Right atrium auricular region (tissue), 2 donors: ENCODE results near the gene PLD3. TPM values are rescaled to one million over a fixed set of nuclear protein-coding genes. Genes with fewer than 3 reads are reported as not detected.

Experiments used
- DNase-seq: peaks from one replicate; pipeline ENCODE4 v3.0.0-alpha.2; 2019; ENCODE audit warnings: low spot score
- H3K27ac ChIP-seq, 2 donors: fragments of 200-600 bp; sonication (generic); 1 replicate in 1 of 2; 2 replicates in 1 of 2; pipeline ENCODE4 v1.5.1; 2016 to 2019
- H3K27me3 ChIP-seq, 2 donors: fragments of 200-600 bp; sonication (generic); one replicate each; pipeline versions ENCODE4 v1.5.1 to v1.6.0; 2017 to 2019
- H3K36me3 ChIP-seq: fragments of 200-600 bp; sonication (generic); one replicate; pipeline ENCODE4 v1.5.1; 2016
- H3K4me1 ChIP-seq, 2 donors: fragments of 200-600 bp; sonication (generic); one replicate each; pipeline versions ENCODE4 v1.5.1 to v1.6.0; 2017 to 2019
- H3K4me3 ChIP-seq, 2 donors: fragments of 200-600 bp; sonication (generic); 1 replicate in 1 of 2; 2 replicates in 1 of 2; pipeline ENCODE4 v1.5.1; 2017 to 2019; ENCODE audit warnings: mild to moderate bottlenecking in 1 of 2, moderate library complexity in 1 of 2
- H3K9me3 ChIP-seq, 2 donors: fragments of 200-600 bp; sonication (generic); one replicate each; pipeline ENCODE4 v1.5.1; 2019
- total RNA-seq, 2 donors: library from RNA; depleted of rRNA; stranded (reverse); fragments of >200 nt; gene quantifications; one replicate each; pipeline ENCODE4 v1.1.0, GENCODE V29; 2016
- TF ChIP-seq, protein P1 (sequence below), 2 donors: fragments of 200-600 bp; sonication (generic); IDR thresholded peaks; one replicate each; pipeline ENCODE4 v1.5.1; 2019; ENCODE audit warnings: antibody characterized with exemption in 2 of 2

The PLD3 gene
- total RNA-seq, 2 donors from 2014 or later, result 273 to 315 TPM

DNA sequence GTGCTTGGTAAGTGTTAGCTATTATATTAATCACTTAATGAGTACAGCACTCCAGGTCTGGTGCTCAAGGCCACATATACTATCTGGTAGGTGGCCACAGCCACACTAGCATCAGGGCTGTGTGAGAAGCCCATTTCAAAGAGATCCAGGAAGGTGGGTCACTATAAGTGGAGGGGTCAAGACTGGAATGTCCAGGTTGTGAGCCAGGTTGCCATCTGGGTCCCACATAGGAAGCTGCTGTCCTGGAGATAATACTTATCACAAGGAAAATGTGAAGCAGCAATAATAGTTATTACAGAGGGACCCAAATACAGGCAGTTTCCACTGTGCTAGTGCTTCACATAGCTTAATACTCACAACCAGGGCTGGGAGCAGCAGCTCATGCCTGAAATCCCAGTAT, 13.4 kb upstream of the PLD3 start:
- TF ChIP-seq, protein P1, sequence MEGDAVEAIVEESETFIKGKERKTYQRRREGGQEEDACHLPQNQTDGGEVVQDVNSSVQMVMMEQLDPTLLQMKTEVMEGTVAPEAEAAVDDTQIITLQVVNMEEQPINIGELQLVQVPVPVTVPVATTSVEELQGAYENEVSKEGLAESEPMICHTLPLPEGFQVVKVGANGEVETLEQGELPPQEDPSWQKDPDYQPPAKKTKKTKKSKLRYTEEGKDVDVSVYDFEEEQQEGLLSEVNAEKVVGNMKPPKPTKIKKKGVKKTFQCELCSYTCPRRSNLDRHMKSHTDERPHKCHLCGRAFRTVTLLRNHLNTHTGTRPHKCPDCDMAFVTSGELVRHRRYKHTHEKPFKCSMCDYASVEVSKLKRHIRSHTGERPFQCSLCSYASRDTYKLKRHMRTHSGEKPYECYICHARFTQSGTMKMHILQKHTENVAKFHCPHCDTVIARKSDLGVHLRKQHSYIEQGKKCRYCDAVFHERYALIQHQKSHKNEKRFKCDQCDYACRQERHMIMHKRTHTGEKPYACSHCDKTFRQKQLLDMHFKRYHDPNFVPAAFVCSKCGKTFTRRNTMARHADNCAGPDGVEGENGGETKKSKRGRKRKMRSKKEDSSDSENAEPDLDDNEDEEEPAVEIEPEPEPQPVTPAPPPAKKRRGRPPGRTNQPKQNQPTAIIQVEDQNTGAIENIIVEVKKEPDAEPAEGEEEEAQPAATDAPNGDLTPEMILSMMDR (IDR thresholded peaks at IDR 0.05), result no peak
- Histone ChIP-seq H3K9me3 (no peaks in the 10 kb centered on the region), H3K4me1 (peaks cover 0 to 5% of the 10 kb centered on the region in 2 donors), H3K36me3 (peaks cover 63% of the 10 kb centered on the region), H3K27ac (no peak overlapping the region), H3K4me3 (no peak overlapping the region), H3K27me3 (no peaks in the 10 kb centered on the region)
- no peak for DNase-seq

DNA sequence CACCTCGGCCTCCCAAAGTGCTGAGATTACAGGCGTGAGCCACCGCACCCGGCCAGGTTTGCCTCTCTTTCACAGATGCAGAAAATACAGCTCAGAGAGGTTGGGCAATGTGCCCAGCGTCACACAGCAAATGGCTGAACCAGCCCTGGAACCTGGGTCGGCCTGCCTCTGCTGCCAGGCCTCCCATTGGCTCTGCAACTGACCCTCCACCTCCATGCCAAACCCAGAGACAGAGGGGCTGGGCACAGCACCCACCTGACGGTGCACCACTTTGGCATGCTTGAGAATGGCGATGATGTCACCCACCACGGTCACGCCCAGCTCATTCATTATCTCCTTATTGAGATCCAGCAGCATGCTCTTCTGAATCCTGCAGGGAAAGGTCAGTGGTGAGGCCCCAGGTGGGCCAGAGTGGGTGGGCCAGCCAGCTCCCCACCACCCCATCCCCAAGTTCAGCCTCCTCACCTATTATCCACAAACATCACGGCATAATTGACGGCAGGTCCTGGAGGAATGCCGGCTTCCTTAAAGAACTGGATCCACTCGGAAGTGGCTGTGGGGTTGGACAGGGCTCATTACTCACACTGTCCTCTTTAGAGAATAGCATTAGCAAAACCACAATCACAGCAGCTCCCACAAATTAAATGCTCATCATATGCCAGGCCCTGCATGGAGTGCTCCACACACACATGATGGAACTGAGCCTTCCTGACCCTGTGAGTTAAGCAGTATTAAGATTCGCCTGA, 12.5 kb upstream of the PLD3 start:
- no peaks in the 10 kb centered on the region for H3K27me3 ChIP-seq
- TF ChIP-seq, protein P1 (IDR thresholded peaks at IDR 0.05), result no peak
- H3K36me3 ChIP-seq, result peaks cover 55% of the 10 kb centered on the region
- H3K9me3 ChIP-seq, result no peaks in the 10 kb centered on the region
- H3K27ac ChIP-seq, result no peak overlapping the region
- peaks cover 0 to 5% of the 10 kb centered on the region in 2 donors for H3K4me1 ChIP-seq
- DNase-seq, result no peak
- no peak overlapping the region for H3K4me3 ChIP-seq

DNA sequence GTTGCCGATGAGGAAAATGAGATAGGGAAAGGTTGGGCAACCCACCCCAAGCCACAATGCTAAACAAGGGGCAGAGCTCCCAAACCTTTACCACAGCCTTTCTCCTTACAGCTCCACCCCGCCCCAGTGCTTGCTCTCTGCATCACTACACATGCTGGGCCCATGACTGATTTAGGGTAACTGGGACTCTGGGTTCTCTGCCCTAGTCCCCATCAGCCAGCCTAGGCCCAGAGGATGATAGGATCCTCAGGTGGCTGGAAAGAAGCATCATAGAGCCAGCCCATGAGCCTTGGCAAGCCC, 11.9 kb upstream of the PLD3 start:
- H3K27ac ChIP-seq, result no peak overlapping the region
- TF ChIP-seq, protein P1 (IDR thresholded peaks at IDR 0.05), result no peak
- H3K4me1 ChIP-seq, result peaks cover 0 to 5% of the 10 kb centered on the region in 2 donors
- H3K4me3 ChIP-seq, result no peak overlapping the region
- peaks cover 49% of the 10 kb centered on the region for H3K36me3 ChIP-seq
- no peaks in the 10 kb centered on the region for H3K27me3 ChIP-seq
- no peak for DNase-seq
- no peaks in the 10 kb centered on the region for H3K9me3 ChIP-seq

DNA sequence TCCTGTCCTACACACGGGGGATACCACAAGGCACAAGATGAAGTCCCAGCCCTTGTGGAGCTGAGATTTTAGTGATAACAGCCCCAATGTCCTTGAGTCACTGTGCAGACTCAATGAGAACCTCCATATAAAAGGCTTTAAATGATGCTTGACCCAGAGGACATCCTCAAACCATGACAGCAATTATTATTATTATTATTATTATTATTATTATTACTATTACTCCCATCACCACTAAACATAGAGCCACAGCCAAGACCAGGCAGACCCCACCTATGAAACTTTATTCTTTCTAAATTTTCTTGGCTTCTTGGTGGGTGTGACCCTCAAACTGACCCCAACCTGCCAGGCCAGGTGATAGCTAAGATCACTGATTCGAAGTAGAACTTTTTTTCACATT, 11.4 kb upstream of the PLD3 start:
- TF ChIP-seq, protein P1 (IDR thresholded peaks at IDR 0.05), result no peak
- H3K9me3 ChIP-seq, result no peaks in the 10 kb centered on the region
- DNase-seq, result no peak

DNA sequence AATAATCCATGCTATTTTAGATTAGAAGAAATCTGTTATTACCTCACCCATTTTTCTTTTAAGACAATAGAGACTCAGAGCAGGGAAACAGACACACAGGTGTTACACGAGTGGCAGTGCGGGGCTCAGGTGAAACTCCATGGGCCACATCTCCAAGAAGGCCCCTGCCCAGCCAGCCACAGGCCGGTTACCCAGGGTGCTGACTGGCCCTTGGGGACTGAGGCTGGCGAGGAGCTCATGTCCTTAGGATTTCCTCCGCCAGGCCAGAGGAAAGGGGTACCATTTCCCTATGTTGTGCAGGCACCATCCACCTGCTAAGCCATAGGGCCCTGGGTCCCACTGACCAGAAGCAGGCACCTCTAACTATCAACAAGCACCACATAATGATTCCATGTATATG, 10.9 kb upstream of the PLD3 start:
- DNase-seq, result no peak
- Histone ChIP-seq H3K4me3 (no peak overlapping the region), H3K27me3 (no peaks in the 10 kb centered on the region), H3K9me3 (no peaks in the 10 kb centered on the region), H3K4me1 (peaks cover 0 to 11% of the 10 kb centered on the region in 2 donors), H3K27ac (no peak overlapping the region), H3K36me3 (peaks cover 39% of the 10 kb centered on the region)
- TF ChIP-seq, protein P1 (IDR thresholded peaks at IDR 0.05), result no peak

More for the DNA sequence above, 11.4 kb upstream of the PLD3 start:
- no peak overlapping the region for H3K4me3 ChIP-seq
- H3K27ac ChIP-seq, result no peak overlapping the region
- peaks cover 0 to 6% of the 10 kb centered on the region in 2 donors for H3K4me1 ChIP-seq
- H3K36me3 ChIP-seq, result peaks cover 44% of the 10 kb centered on the region
- H3K27me3 ChIP-seq, result no peaks in the 10 kb centered on the region
